Lung microvascular endothelial cell (primary cell): ENCODE measurements around the gene SUOX. TPM values are rescaled to one million over a fixed set of nuclear protein-coding genes. Genes with fewer than 3 reads are reported as not detected.
A peak's percentile ranks its signal among the peaks of the same experiment; 100 is the strongest.

Experiments used
- DNase-seq, 2 donors: peaks; one replicate each; pipeline versions ENCODE4 v3.0.0 to v3.0.0-alpha.2; 2010; ENCODE audit warnings: low read depth in 2 of 2
- total RNA-seq: library from RNA; depleted of rRNA; stranded (reverse); fragments of >200 nt; gene quantifications from 2 replicates; pipeline ENCODE4 v1.2.1, GENCODE V29; 2014

Gene SUOX
- total RNA-seq, 1 donor from 2014 or later = 10.1 TPM

GRCh38 chr12:56020423-56021184 is 23.5 kb downstream of the SUOX start, which contains the start of gene IKZF4:
TSS of gene IKZF4 (plus strand) at chr12:56021043. CDS start at chr12:56021494, 451 bp downstream.
- no peak for DNase-seq

- no peak for DNase-seq
These were observed 24.9 kb downstream of the SUOX start for GRCh38 chr12:56021889-56022497.

DNA sequence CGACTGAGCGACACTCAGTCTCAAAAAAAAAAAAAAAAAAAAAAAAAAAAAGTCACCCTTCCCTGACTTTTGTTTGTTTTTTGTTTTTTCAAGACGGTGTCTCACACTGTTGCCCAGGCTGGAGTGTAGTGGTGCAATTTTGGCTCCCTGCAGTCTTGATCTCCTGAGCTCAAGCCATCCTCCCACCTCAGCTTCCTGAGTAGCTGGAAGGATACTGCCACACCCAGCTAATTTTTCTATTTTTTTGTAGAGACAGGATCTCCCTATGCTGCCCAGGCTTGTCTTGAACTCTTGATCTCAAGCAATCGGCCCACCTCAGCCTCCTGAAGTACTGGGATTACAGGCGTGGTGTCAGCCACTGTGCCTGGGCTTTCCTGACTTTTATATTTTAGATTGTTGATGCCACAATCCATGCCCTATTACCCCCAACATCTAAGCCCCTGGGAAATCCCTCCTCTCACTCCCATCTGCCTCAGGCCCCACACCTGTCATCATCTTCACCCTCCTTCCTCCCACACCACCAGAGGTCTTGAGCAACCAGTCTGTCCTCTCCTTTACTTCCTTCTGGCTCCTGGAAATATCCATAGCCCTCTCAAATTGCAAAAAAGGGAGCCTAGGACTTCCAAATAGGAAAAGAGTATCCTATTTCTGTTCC is 31.6 kb downstream of the SUOX start:
- peak in 1 of 2 donors; percentile 15 for DNase-seq

DNA sequence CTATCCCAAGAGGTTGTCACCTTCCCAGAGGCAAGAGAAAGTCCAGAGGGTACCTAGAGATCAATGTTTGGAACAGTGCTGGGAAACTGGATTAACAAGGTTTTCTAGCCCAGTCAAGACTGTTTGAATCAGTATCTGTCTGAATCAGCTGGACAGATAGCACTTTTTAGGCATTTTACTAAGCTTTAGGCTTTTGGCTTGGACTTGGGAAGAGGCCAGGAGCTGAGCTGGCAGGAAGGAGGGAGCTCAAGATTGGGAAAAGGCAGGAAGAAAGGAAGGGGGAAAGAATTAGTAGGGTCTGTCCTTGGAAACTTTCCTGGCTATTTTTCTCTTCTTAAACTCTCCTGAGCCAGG is 32.1 kb downstream of the SUOX start:
- peak in 1 of 2 donors; percentile 52 for DNase-seq

DNA sequence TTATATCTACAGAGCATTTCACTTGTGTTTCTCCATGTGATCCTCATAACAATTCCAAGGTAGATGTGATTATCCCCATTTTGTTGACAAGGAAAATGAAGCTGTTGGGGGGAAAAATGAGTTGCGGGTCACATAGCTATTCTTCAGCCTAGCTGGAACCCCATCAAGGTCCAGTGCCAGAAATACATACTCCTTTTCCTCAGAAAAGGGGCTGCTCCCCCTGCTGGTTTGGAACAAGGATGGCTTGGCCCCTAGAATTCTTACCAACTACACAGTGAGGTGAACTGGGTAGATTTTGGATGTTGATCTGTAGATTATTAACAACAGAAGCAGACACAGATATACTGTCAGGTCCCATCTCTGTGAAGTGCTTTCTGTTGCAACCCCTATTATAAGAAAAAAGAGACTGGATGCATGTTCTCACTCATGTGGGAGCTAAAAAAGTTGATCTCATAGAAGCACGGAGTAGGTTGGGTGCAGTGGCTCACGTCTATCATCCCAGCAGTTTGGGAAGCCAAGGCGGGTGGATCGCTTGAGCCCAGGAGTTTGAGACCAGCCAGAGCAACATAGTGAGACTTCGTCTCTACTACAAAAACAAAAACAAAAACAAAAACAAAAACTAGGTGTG is 32.7 kb downstream of the SUOX start:
- peak; percentile 74 to 81 for DNase-seq

GRCh38 chr12:56031987-56032386 is 34.9 kb downstream of the SUOX start:
- no peak for DNase-seq

DNA sequence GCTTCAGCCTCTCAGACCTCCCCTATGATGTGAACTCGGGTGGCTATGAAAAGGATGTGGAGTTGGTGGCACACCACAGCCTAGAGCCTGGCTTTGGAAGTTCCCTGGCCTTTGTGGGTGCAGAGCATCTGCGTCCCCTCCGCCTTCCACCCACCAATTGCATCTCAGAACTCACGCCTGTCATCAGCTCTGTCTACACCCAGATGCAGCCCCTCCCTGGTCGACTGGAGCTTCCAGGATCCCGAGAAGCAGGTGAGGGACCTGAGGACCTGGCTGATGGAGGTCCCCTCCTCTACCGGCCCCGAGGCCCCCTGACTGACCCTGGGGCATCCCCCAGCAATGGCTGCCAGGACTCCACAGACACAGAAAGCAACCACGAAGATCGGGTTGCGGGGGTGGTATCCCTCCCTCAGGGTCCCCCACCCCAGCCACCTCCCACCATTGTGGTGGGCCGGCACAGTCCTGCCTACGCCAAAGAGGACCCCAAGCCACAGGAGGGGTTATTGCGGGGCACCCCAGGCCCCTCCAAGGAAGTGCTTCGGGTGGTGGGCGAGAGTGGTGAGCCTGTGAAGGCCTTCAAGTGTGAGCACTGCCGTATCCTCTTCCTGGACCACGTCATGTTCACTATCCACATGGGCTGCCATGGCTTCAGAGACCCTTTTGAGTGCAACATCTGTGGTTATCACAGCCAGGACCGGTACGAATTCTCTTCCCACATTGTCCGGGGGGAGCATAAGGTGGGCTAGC is 37.7 kb downstream of the SUOX start:
- DNase-seq = no peak

DNA sequence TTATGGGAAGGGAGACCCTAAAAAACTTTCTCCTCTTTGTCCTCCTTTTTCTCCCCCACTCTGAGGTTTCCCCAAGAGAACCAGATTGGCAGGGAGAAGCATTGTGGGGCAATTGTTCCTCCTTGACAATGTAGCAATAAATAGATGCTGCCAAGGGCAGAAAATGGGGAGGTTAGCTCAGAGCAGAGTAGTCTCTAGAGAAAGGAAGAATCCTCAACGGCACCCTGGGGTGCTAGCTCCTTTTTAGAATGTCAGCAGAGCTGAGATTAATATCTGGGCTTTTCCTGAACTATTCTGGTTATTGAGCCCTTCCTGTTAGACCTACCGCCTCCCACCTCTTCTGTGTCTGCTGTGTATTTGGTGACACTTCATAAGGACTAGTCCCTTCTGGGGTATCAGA is 40.1 kb downstream of the SUOX start:
- DNase-seq = no peak

GRCh38 chr12:56038022-56038655 is 41.1 kb downstream of the SUOX start:
- DNase-seq = no peak

DNA sequence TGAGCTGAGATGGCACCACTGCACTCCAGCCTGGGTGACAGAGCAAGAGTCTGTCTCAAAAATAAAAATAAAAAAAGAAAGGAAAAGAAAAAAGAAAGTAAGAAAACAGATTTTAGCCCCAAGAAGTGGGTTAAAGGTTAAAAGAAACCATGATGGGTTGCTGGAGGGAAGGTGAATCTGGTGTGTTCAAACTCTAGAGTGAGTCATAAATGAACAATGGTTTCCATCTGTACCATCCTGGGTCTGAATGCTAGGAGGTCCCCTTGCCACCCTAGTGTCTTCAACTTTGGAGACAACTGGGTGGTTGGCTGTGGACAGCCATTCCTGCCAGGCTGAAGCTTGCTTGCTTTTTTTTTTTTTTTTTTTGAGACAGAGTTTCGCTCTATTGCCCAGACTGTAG is 43.1 kb downstream of the SUOX start:
- DNase-seq = no peak

DNA sequence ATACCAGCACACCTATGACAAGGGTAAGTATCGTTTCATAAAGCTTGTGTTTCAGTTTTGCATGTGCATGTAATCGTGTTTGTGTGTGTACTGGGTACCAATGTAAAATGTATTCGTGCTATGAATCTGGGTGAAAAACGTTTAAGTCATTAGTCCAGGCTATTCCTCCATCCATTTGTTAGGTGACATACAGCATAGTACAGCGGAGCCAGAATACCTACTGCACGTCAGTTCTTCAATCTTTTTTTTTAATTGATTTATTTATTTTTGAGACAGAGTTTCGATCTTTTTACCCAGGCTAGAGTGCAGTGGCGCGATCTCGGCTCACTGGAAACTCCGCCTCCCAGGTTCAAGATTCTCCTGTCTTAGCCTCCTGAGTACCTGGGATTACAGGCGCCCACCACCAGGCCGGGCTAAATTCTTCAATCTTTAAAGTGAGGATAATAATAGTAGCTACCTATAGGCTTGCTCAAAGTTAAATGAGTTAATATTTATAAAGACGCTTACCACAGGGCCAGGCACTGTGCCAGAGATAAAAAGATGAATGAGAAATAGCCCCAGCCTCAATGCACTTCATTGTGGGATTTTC is 44.0 kb downstream of the SUOX start:
- DNase-seq = no peak

DNA sequence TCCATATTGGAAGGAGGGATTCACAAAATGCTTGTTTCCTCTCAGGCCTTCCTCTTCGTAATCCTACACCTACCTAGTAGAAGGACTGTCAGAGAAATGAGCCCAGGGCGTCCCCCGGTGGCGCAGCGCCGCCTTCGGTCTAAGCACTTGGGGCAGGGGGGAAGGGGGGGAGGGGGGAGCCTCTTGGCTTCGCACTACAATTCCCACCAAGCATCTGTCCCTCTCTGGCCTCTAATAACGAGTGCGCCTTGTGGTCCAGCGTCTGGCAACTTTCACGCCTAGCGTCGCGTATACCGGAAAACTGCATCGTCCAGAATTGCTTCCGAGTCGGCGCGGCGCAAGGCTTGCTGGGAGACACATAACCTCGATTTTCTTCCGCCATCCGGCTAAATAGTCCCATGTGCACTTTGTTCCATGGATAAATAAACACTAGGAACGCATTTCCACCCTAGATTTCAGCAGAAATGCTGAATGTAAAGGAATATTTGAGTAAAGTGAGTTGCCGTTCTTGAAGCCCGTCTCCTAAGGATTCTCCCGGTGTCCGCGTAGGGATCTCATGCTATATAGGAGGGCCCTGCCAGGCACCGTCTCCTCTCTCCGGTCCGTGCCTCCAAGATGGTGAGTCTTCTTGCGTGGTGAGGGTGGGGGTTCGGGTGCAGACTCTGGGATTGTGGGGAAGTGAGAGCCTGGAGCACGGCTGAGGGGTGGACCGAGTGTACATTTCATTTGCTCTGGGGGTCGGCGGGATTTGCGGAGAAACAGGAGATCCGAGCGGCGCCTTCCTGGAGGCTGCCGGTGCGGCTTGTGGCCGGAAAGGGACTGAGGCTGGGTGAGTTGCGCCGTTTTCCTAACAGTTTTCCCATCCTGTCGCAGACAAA is 44.7 kb downstream of the SUOX start, which contains the start of gene RPS26:
Gene RPS26 (plus strand): TSS at position 367 of the 878 bp plus-strand sequence. CDS start 249 bp downstream, at position 616.
- peak; percentile 99 to 100 for DNase-seq

DNA sequence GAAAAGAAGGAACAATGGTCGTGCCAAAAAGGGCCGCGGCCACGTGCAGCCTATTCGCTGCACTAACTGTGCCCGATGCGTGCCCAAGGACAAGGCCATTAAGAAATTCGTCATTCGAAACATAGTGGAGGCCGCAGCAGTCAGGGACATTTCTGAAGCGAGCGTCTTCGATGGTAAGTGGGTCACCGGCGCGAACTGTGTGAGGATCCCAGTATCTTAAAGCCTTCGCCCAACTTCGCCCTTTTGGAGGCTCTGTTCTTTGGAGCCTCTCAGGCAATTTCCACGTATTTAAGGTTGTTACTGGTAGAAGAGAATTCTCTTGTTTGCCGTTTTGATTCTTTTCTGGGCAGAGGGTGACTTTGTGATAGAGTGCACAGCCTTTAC is 45.3 kb downstream of the SUOX start:
- DNase-seq = peak in 1 of 2 donors; percentile 22

DNA sequence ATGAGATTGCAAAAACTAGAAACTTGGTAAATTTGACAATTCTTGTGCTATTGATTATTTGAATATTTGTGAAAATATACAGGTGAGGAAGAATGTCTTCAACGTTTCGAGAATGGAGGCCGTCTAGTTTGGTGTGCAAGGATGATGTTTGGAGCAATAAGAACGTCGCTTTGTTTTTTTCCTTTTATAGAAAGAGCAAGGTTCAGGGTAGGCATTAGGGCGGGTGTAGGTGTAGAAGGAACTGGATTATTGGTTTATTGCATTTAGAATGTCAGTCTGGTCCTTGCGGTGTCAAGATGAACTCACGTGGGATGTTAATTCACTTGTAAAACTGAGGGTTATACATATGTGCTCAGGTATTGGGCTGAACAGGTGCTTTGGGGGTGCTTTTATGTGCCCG is 45.8 kb downstream of the SUOX start:
- DNase-seq = no peak

DNA sequence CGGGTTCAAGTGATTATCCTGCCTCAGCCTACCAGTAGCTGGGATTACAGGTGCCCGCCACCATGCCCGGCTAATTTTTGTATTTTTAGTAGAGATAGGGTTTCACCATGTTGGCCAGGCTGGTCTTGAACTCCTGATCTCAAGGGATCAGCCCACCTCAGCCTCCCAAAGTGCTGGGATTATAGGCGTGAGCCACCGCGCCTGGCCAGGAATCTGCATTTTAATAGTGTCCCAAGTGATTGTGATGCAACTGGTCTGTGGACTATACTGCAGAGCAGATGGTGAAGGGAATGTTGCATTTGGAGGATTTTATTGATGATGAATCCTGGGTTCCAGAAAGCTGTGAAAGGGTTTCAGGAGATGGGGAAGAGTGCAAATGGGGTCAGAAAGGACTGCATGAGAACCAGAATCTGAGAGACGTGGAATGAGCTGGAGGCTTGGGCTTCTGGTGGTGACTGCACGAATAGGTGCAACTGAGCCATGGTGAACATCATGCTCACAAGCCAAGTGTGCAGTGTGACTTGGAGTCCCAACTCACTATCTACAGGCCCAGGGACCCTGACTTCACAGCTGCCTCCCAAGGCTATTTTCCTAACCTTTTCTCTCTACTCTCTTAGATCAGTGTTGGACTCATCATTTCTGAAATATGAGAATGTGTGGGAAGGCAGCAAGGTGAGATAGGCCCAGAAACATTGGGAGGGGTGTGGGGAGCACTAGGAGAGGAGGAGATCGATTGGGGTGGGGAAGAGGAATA is 49.1 kb downstream of the SUOX start:
- no peak for DNase-seq

DNA sequence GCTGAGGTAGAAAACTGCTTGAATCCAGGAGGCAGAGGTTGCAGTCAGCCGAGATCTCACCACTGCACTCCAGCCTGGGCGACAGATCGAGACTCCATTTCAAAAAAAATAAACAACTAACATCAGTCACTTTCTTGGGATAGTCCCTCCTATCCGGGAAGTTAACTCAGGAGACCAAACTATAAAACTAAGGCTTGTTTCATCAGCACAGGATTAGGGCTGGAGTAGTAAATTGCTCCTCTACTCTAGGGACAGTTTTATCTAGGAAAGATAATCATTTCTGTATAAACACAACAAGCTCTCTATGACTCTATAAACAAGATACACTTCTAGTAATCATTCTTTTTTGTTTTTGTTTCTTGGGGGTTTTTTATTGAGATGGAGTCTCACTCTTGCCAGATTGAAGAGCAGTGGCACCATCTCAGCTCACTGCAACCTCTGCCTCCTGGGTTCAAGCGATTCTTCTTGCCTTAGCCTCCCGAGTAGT is 56.4 kb downstream of the SUOX start:
- no peak for DNase-seq
